Smooth muscle cell (in vitro differentiated cells): Measurements from ENCODE around the gene PLS1. TPM values are rescaled to one million over a fixed set of nuclear protein-coding genes. Genes with fewer than 3 reads are reported as not detected.

Experiments used
- DNase-seq: peaks from one replicate; lab custom pipeline; 2025; ENCODE audit not compliant: unreplicated experiment; lab: John Stamatoyannopoulos, UW
- H2AFZ ChIP-seq: fragments of 200-600 bp; sonication (generic); 2 replicates; pipeline ENCODE4 v1.6.0; 2016; ENCODE audit warnings: antibody characterized with exemption, low read depth, mild to moderate bottlenecking
- H3F3A ChIP-seq: fragments of 200-600 bp; sonication (generic); 2 replicates; pipeline ENCODE4 v1.6.0; 2017; ENCODE audit warnings: antibody characterized with exemption, low read depth
- H3K27ac ChIP-seq: fragments of 200-600 bp; sonication (generic); 2 replicates; pipeline ENCODE4 v1.5.1; 2016; ENCODE audit warnings: low read depth, mild to moderate bottlenecking
- H3K27me3 ChIP-seq: fragments of 200-600 bp; sonication (generic); 2 replicates; pipeline ENCODE4 v1.6.1; 2016; ENCODE audit warnings: low read depth, mild to moderate bottlenecking
- H3K36me3 ChIP-seq: fragments of 200-600 bp; sonication (generic); 2 replicates; pipeline ENCODE4 v1.5.1; 2016; ENCODE audit warnings: low read depth
- H3K4me1 ChIP-seq: fragments of 200-600 bp; sonication (generic); 2 replicates; pipeline ENCODE4 v1.5.1; 2016; ENCODE audit warnings: low read depth
- H3K4me2 ChIP-seq: fragments of 200-600 bp; sonication (generic); 2 replicates; pipeline ENCODE4 v1.6.0; 2016; ENCODE audit warnings: mild to moderate bottlenecking
- H3K4me3 ChIP-seq: fragments of 200-600 bp; sonication (generic); 2 replicates; pipeline ENCODE4 v1.5.1; 2016; ENCODE audit warnings: mild to moderate bottlenecking
- H3K79me2 ChIP-seq: fragments of 200-600 bp; sonication (generic); 2 replicates; pipeline ENCODE4 v1.6.0; 2016; ENCODE audit warnings: low read depth, mild to moderate bottlenecking
- H3K9ac ChIP-seq: fragments of 200-600 bp; sonication (generic); 2 replicates; pipeline ENCODE4 v1.6.0; 2016; ENCODE audit warnings: low read depth
- H3K9me3 ChIP-seq: fragments of 200-600 bp; sonication (generic); replicated peaks from 2 replicates; pipeline ENCODE4 v1.5.1; 2016; ENCODE audit warnings: low read depth
- H4K20me1 ChIP-seq: fragments of 200-600 bp; sonication (generic); 2 replicates; pipeline ENCODE4 v1.6.0; 2016; ENCODE audit warnings: low read depth
- WGBS: methylation state at CpG from one replicate; pipeline ENCODE4 v1.1.7; 2016; ENCODE audit warnings: low lambda C conversion rate; 5-methylcytosine and 5-hydroxymethylcytosine counted together
- polyA plus RNA-seq: library from polyadenylated mRNA; unstranded; fragments of >200 nt; fragmentation: Nextera tagmentation; extraction: Ambion mirVana; gene quantifications from 2 replicates; pipeline ENCODE4 v1.2.1, GENCODE V29; 2016
- total RNA-seq: library from RNA; depleted of rRNA; stranded (reverse); fragments of >200 nt; gene quantifications from 2 replicates; pipeline ENCODE4 v1.2.3, GENCODE V29; 2014
- TF ChIP-seq, protein P1 (sequence below): fragments of 200-600 bp; sonication (generic); IDR thresholded peaks from 2 replicates; pipeline ENCODE4 v1.5.1; 2017; ENCODE audit warnings: borderline replicate concordance, mild to moderate bottlenecking, antibody characterized with exemption; ENCODE audit not compliant: insufficient read depth, poor library complexity, severe bottlenecking

PLS1 gene
- total and polyA plus RNA-seq, 2 experiments from 2014 or later: 1.9 to 3.1 TPM

DNA sequence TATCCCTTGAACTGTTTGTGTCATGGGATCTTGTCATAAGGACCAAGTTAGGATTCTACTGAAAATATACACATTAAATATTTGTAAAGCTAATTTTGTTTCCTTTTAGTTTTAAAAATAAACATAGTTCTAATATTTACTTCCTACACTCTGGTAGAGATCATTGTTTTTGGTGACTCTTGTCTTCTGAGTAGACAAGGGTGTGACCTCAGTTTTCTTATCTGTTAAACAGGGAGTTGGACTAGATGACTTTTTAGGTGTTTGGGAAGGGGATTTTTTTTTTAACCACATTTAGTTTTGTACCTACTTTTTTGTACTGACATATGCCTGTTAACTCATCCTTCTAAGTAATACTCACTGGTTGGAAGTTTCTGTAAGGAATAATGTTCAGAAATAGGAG, 30.8 kb downstream of the PLS1 start:
- DNase-seq: no peak
- no peaks in the 10 kb centered on the region for H3K36me3 ChIP-seq
- TF ChIP-seq, protein P1, sequence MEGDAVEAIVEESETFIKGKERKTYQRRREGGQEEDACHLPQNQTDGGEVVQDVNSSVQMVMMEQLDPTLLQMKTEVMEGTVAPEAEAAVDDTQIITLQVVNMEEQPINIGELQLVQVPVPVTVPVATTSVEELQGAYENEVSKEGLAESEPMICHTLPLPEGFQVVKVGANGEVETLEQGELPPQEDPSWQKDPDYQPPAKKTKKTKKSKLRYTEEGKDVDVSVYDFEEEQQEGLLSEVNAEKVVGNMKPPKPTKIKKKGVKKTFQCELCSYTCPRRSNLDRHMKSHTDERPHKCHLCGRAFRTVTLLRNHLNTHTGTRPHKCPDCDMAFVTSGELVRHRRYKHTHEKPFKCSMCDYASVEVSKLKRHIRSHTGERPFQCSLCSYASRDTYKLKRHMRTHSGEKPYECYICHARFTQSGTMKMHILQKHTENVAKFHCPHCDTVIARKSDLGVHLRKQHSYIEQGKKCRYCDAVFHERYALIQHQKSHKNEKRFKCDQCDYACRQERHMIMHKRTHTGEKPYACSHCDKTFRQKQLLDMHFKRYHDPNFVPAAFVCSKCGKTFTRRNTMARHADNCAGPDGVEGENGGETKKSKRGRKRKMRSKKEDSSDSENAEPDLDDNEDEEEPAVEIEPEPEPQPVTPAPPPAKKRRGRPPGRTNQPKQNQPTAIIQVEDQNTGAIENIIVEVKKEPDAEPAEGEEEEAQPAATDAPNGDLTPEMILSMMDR: no peak
- no peaks in the 10 kb centered on the region for H4K20me1 ChIP-seq
- no peak overlapping the region for H3K4me2 ChIP-seq
- no peaks in the 10 kb centered on the region for H3K27me3 ChIP-seq
- H3K9me3 ChIP-seq: no peaks in the 10 kb centered on the region
- H3F3A ChIP-seq: no peaks in the 10 kb centered on the region
- H2AFZ ChIP-seq: no peak overlapping the region
- H3K4me1 ChIP-seq: peaks cover 3% of the 10 kb centered on the region
- no peak overlapping the region for H3K27ac ChIP-seq
- no peak overlapping the region for H3K9ac ChIP-seq
- no peaks in the 10 kb centered on the region for H3K79me2 ChIP-seq
- no peak overlapping the region for H3K4me3 ChIP-seq

DNA sequence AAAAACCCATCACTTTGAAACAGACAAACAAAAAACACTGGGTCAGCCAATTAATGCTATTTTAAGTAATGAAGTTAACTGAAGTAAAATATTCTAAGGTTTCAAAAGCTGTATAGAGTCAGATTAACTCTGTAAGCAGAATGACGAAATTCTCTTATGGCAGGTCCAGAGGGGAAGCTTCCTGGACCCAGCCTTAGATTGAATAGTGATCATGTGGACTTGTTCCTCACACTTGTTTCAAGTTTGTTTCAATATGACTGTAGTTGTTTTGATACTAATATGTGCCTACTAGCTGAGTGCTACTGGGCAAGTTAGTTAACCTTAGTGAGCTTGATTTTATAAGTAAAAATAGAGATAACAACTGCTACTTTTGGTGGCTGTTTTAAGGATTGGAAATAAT, 32.6 kb downstream of the PLS1 start:
- WGBS: 89% methylated on average over 1 of the region's 1 CpG
- Histone ChIP-seq H3K27ac (no peak overlapping the region), H3K27me3 (no peaks in the 10 kb centered on the region), H3K4me2 (no peak overlapping the region), H3F3A (no peaks in the 10 kb centered on the region), H3K4me1 (peaks cover 3% of the 10 kb centered on the region), H3K79me2 (no peaks in the 10 kb centered on the region), H4K20me1 (no peaks in the 10 kb centered on the region), H3K4me3 (no peak overlapping the region), H3K9ac (no peak overlapping the region), H2AFZ (no peak overlapping the region), H3K9me3 (no peaks in the 10 kb centered on the region), H3K36me3 (no peaks in the 10 kb centered on the region)
- TF ChIP-seq, protein P1: no peak
- DNase-seq: no peak

DNA sequence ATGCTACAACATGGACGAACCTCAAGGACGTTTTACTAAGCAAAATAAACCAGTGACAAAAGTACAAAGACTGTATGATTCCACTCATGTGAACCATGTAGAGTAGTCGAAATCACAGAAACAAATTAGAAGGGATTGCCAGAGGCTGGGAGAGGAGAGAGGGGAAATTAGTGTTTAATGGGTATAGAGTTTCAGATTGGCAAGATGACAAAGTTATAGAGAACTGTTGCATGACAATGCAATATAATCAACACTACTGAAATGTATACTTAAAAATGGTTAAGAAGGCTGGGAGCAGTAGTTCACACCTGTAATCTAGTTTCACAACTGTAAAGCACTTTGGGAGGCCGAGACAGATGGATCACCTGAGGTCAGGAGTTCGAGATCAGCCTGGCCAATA, 36.9 kb downstream of the PLS1 start:
- Histone ChIP-seq H3K4me1 (no peaks in the 10 kb centered on the region), H3K36me3 (no peaks in the 10 kb centered on the region), H3K9ac (no peak overlapping the region), H3K4me2 (no peak overlapping the region), H2AFZ (no peak overlapping the region), H3K27me3 (no peaks in the 10 kb centered on the region), H4K20me1 (no peaks in the 10 kb centered on the region), H3K4me3 (no peak overlapping the region), H3K9me3 (no peaks in the 10 kb centered on the region), H3F3A (no peaks in the 10 kb centered on the region), H3K79me2 (no peaks in the 10 kb centered on the region), H3K27ac (no peak overlapping the region)
- WGBS: 79% methylated on average over 5 of the region's 5 CpGs
- TF ChIP-seq, protein P1: no peak
- no peak for DNase-seq

DNA sequence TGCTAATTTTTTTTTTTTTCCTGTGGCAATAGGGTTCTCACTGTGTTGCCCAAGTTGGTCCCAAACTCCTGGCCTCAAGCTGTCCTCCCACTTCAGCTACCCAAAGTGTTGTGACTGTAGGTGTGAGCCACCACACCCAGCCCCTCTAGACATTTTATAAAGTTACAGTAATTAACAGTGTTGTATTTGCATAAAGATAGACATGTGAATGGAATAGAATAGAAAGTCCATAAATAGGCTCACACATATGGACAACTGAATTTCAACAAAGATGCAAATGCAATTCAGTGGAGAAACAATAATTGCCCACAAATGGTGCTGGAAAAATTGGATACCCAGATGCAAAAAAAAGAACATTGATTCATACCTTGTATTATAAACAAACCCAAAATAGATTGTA, 39.9 kb downstream of the PLS1 start:
- H2AFZ ChIP-seq: no peak overlapping the region
- no peaks in the 10 kb centered on the region for H3K79me2 ChIP-seq

More for the DNA sequence above, 39.9 kb downstream of the PLS1 start:
- Histone ChIP-seq H3K27me3 (no peaks in the 10 kb centered on the region), H3K27ac (no peak overlapping the region), H4K20me1 (no peaks in the 10 kb centered on the region), H3K4me2 (no peak overlapping the region), H3K9me3 (no peaks in the 10 kb centered on the region), H3K4me3 (no peak overlapping the region), H3F3A (no peaks in the 10 kb centered on the region), H3K9ac (no peak overlapping the region), H3K4me1 (no peaks in the 10 kb centered on the region), H3K36me3 (no peaks in the 10 kb centered on the region)
- TF ChIP-seq, protein P1: no peak
- DNase-seq: no peak
